Hematopoietic multipotent progenitor cell treated with erythropoietin and hydrocortisone succinate and interleukin-3 and kit ligand, for 8 days (in vitro differentiated cells): ENCODE data around the gene NELFB.
A peak's percentile ranks its signal among the peaks of the same experiment; 100 is the strongest.
"Not testable (repeated sequence)": the region's sequence is repeated elsewhere in the genome, so short reads cannot be mapped to it uniquely, and the experiment has no call there.

Source experiments
- DNase-seq: peaks from one replicate; pipeline ENCODE4 v3.0.0-alpha.2; 2015

The NELFB gene

GRCh38 chr9:137236238-137236935, 18.7 kb upstream of the NELFB start:
- peak; percentile 86 for DNase-seq

- DNase-seq, result no peak
Observed at GRCh38 chr9:137236936-137237421, 18.1 kb upstream of the NELFB start.

GRCh38 chr9:137237759-137238726, 17.1 kb upstream of the NELFB start:
- no peak for DNase-seq

- not testable (repeated sequence) for DNase-seq
Observed at GRCh38 chr9:137239541-137240200, 15.5 kb upstream of the NELFB start.

- DNase-seq, result peak; percentile 84
Observed at GRCh38 chr9:137240318-137240840, 14.7 kb upstream of the NELFB start.

GRCh38 chr9:137240841-137241489, 14.2 kb upstream of the NELFB start, which contains the start of gene TUBB4B:
Gene TUBB4B, plus strand, starts transcription at chr9:137241287. Its CDS starts 74 bp downstream, at chr9:137241361.
- peak; percentile 100 for DNase-seq

GRCh38 chr9:137241490-137242268, 13.4 kb upstream of the NELFB start:
- peak; percentile 63 for DNase-seq

GRCh38 chr9:137242269-137243203, 12.6 kb upstream of the NELFB start:
- no peak for DNase-seq

GRCh38 chr9:137243266-137243625, 11.9 kb upstream of the NELFB start:
- DNase-seq, result not testable (repeated sequence)

- no peak for DNase-seq
Observed at GRCh38 chr9:137243626-137244485, 11.3 kb upstream of the NELFB start.

GRCh38 chr9:137244486-137245449, 10.4 kb upstream of the NELFB start:
- DNase-seq, result no peak

GRCh38 chr9:137245450-137246421, 9.4 kb upstream of the NELFB start:
- no peak for DNase-seq

- no peak for DNase-seq
Observed at GRCh38 chr9:137247135-137247915, 7.8 kb upstream of the NELFB start.

- no peak for DNase-seq
Observed at GRCh38 chr9:137247916-137248175, 7.3 kb upstream of the NELFB start.

GRCh38 chr9:137250329-137251193, 4.6 kb upstream of the NELFB start:
- no peak for DNase-seq

- no peak for DNase-seq
Observed at GRCh38 chr9:137251194-137251461, 4.0 kb upstream of the NELFB start, which contains the start of gene STPG3. Gene STPG3, plus strand, starts transcription at chr9:137251286. Its CDS starts 1 bp downstream, at chr9:137251287.
